Spleen (tissue), 11 donors: ENCODE results near the gene MLH3. TPM values are rescaled to one million over a fixed set of nuclear protein-coding genes. Genes with fewer than 3 reads are reported as not detected.
A peak's percentile ranks its signal among the peaks of the same experiment; 100 is the strongest.

ENCODE experiments used
- DNase-seq: peaks from one replicate; pipeline ENCODE4 v3.0.0-alpha.2; 2020
- H3K27ac ChIP-seq, 8 donors: fragments of 200-600 bp; sonication (generic) in 7 of 8; 1 replicate in 4 of 8; 2 replicates in 4 of 8; pipeline versions ENCODE4 v1.5.0 to v1.8.0; 2016 to 2021; ENCODE audit warnings: inconsistent platforms in 4 of 8, mild to moderate bottlenecking in 4 of 8, moderate library complexity in 1 of 8
- H3K27me3 ChIP-seq, 7 donors: fragments of 200-600 bp; sonication (generic) in 6 of 7; replicated peaks in 1 of 7; 1 replicate in 4 of 7; 2 replicates in 3 of 7; pipeline versions ENCODE4 v1.5.0 to v1.8.0; 2016 to 2021; ENCODE audit warnings: inconsistent platforms in 3 of 7, mild to moderate bottlenecking in 1 of 7
- H3K36me3 ChIP-seq, 6 donors: fragments of 200-600 bp; sonication (generic) in 5 of 6; 1 replicate in 4 of 6; 2 replicates in 2 of 6; pipeline versions ENCODE4 v1.5.0 to v1.8.0; 2016 to 2021; ENCODE audit warnings: inconsistent platforms in 2 of 6
- H3K4me1 ChIP-seq, 6 donors: fragments of 200-600 bp; sonication (generic) in 5 of 6; 1 replicate in 3 of 6; 2 replicates in 3 of 6; pipeline versions ENCODE4 v1.5.0 to v1.8.0; 2016 to 2021; ENCODE audit warnings: inconsistent platforms in 3 of 6
- H3K4me3 ChIP-seq, 8 donors: fragments of 200-600 bp; sonication (generic) in 7 of 8; 1 replicate in 4 of 8; 2 replicates in 4 of 8; pipeline versions ENCODE4 v1.5.0 to v1.8.0; 2016 to 2021; ENCODE audit warnings: inconsistent platforms in 4 of 8, mild to moderate bottlenecking in 4 of 8, moderate library complexity in 2 of 8
- H3K9me3 ChIP-seq, 8 donors: fragments of 200-600 bp; sonication (generic) in 7 of 8; 1 replicate in 4 of 8; 2 replicates in 4 of 8; pipeline versions ENCODE4 v1.5.0 to v1.8.0; 2016 to 2021; ENCODE audit warnings: inconsistent platforms in 4 of 8
- CTCF ChIP-seq, 11 experiments: fragments of 200-600 bp in 7 of 11; fragments of 450-650 bp in 4 of 11; sonication (generic) in 4 of 11; IDR thresholded peaks in 8 of 11; conservative IDR thresholded peaks in 3 of 11; 1 replicate in 7 of 11; 2 replicates in 4 of 11; pipeline versions ENCODE4 v1.4.0 to v1.8.0; 2016 to 2021; ENCODE audit warnings: antibody characterized with exemption in 11 of 11, inconsistent platforms in 4 of 11, mild to moderate bottlenecking in 1 of 11
- POLR2A ChIP-seq, 3 donors: fragments of 450-650 bp; IDR thresholded peaks; one replicate each; pipeline ENCODE4 v1.5.1; 2017; ENCODE audit warnings: antibody characterized with exemption in 3 of 3, mild to moderate bottlenecking in 1 of 3
- POLR2AphosphoS5 ChIP-seq, 3 donors: sonication (generic); formaldehyde crosslinking; IDR thresholded peaks; one replicate each; pipeline ENCODE4 v1.5.1; 2017; ENCODE audit warnings: antibody characterized with exemption in 3 of 3
- WGBS, 5 donors: extraction: QIAGEN DNeasy Blood & Tissue Kit in 3 of 5; methylation state at CpG; one replicate each; pipeline versions ENCODE4 v1.1.5 to v1.1.7; 2013 to 2018; 5-methylcytosine and 5-hydroxymethylcytosine counted together
- intact Hi-C: fragments of 100-400 bp; cut with DNase I; formaldehyde crosslinking; loops from one replicate; pipeline ENCODE4 v1.15.0; 2023; ENCODE audit warnings: low total_unique reads
- polyA plus RNA-seq, 3 donors: library from polyadenylated mRNA; stranded (reverse); fragments of 200-250 nt; gene quantifications; one replicate each; pipeline ENCODE4 v1.2.1, GENCODE V29; 2013
- total RNA-seq, 7 donors: library from RNA; depleted of rRNA in 3 of 7; stranded (reverse); fragments of >200 nt in 3 of 7; fragmentation: NEBNext Ultra II Directional in 4 of 7; extraction: Animal tissue kit (Norgen Biotek cat#: 25700) in 4 of 7; gene quantifications; one replicate each; pipeline versions ENCODE4 v1.1.0 to v1.2.1, GENCODE V29; 2016 to 2021
- donor health status: healthy with polysubstance abuse.
- donor health status: DM: no; HTN: no; CAD: no; lungs with moderate emphysema.
- donor health status: DM: no; HTN: no; CAD: no.
- donor health status: Bipolar disorder and iron deficiency.
- donor health status: healthy.
- donor health status: DM: no; HTN: no; CAD: no.
- donor health status: DM: yes; HTN: yes; CAD: no.

MLH3 gene
- total and polyA plus RNA-seq, 10 donors: 14.8 to 37.7 (median 28.6) TPM

GRCh38 chr14:74982661-74983060 is 68.6 kb downstream of the MLH3 start:
- intact Hi-C loops: no loop called here
- Histone ChIP-seq H3K27ac (no peak overlapping the region), H3K4me3 (no peak overlapping the region), H3K27me3 (no peaks in the 10 kb centered on the region), H3K36me3 (no peaks in the 10 kb centered on the region), H3K9me3 (no peaks in the 10 kb centered on the region), H3K4me1 (peaks cover 0 to 11% (median 3%) of the 10 kb centered on the region in 6 donors)
- TF ChIP-seq POLR2AphosphoS5 (IDR thresholded peaks at IDR 0.05) (no peak), CTCF (IDR thresholded peaks at IDR 0.05 in 8 of 11, conservative IDR thresholded peaks at IDR 0.05 in 3 of 11) (no peak), POLR2A (IDR thresholded peaks at IDR 0.05) (no peak)
- DNase-seq: no peak
- WGBS, 5 donors: 81 to 94% (median 89%) methylated on average over 4 of the region's 4 CpGs

GRCh38 chr14:74981833-74982232 is 69.4 kb downstream of the MLH3 start:
- intact Hi-C loops: no loop called here
- Histone ChIP-seq H3K9me3 (no peaks in the 10 kb centered on the region), H3K4me3 (no peak overlapping the region), H3K36me3 (no peaks in the 10 kb centered on the region), H3K4me1 (peaks cover 0 to 16% (median 3%) of the 10 kb centered on the region in 6 donors), H3K27ac (peak overlapping the region in 1 of 8 donors; percentile 14), H3K27me3 (no peaks in the 10 kb centered on the region)
- no peak for DNase-seq
- whole genome bisulfite sequencing, 5 donors: 81 to 94% (median 92%) methylated on average over 5 of the region's 5 CpGs
- no peak for TF ChIP-seq POLR2A (IDR thresholded peaks at IDR 0.05)
- TF ChIP-seq POLR2AphosphoS5 (IDR thresholded peaks at IDR 0.05): no peak
- no peak for TF ChIP-seq CTCF (IDR thresholded peaks at IDR 0.05 in 8 of 11, conservative IDR thresholded peaks at IDR 0.05 in 3 of 11)

DNA sequence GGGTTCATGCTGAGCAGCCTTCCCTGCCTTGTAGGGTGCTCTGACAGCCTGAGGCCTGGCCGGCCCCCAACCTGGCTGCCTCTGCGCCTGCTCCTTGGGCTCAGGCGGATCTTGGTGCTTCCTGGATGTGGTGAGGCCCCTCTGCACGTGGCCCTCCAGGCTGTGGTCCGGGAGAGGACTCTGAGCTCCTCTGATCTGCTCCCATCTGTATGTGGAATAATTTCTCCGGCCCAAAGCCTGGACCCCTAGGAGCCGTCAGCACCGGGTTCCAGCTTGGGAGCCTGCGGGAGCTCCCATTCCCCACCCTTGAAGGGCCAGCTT is 69.8 kb downstream of the MLH3 start:
- H3K27me3 ChIP-seq: no peaks in the 10 kb centered on the region
- H3K4me1 ChIP-seq: peaks cover 0 to 16% (median 3%) of the 10 kb centered on the region in 6 donors
- TF ChIP-seq POLR2AphosphoS5 (IDR thresholded peaks at IDR 0.05): no peak
- no peak for TF ChIP-seq POLR2A (IDR thresholded peaks at IDR 0.05)
- TF ChIP-seq CTCF (IDR thresholded peaks at IDR 0.05 in 8 of 11, conservative IDR thresholded peaks at IDR 0.05 in 3 of 11): no peak
- intact Hi-C loops: no loop called here
- H3K9me3 ChIP-seq: no peaks in the 10 kb centered on the region
- H3K4me3 ChIP-seq: no peak overlapping the region
- WGBS, 5 donors: 76 to 94% (median 84%) methylated on average over 6 to 9 of the region's 9 CpGs
- H3K36me3 ChIP-seq: no peaks in the 10 kb centered on the region
- no peak for DNase-seq
- H3K27ac ChIP-seq: peak overlapping the region in 2 of 8 donors; percentile 14 to 24

GRCh38 chr14:74980731-74981461 is 70.4 kb downstream of the MLH3 start:
- peaks cover 0 to 16% (median 3%) of the 10 kb centered on the region in 6 donors for H3K4me1 ChIP-seq
- TF ChIP-seq POLR2A (IDR thresholded peaks at IDR 0.05) (no peak), CTCF (IDR thresholded peaks at IDR 0.05 in 8 of 11, conservative IDR thresholded peaks at IDR 0.05 in 3 of 11) (no peak), POLR2AphosphoS5 (IDR thresholded peaks at IDR 0.05) (no peak)

More at GRCh38 chr14:74980731-74981461, 70.4 kb downstream of the MLH3 start:
- intact Hi-C loops: no loop called here
- 64 to 74% (median 72%) methylated on average over 16 to 35 of the region's 35 CpGs for WGBS, 5 donors
- H3K9me3 ChIP-seq: no peaks in the 10 kb centered on the region
- peak overlapping the region in 2 of 8 donors; percentile 14 to 24 for H3K27ac ChIP-seq
- no peaks in the 10 kb centered on the region for H3K36me3 ChIP-seq
- H3K27me3 ChIP-seq: no peaks in the 10 kb centered on the region
- no peak overlapping the region for H3K4me3 ChIP-seq
- no peak for DNase-seq
